Adrenal gland (tissue), 5 donors: ENCODE data around the gene RETSAT.

ENCODE experiments used
- POLR2A ChIP-seq, 2 donors: fragments of 450-650 bp; IDR thresholded peaks; one replicate each; pipeline ENCODE4 v1.6.1; 2017; ENCODE audit warnings: antibody characterized with exemption in 2 of 2, mild to moderate bottlenecking in 2 of 2, moderate library complexity in 1 of 2
- TF ChIP-seq, protein P1 (sequence below), 6 experiments: fragments of 450-650 bp in 4 of 6; fragments of 200-600 bp in 2 of 6; sonication (generic) in 1 of 6; IDR thresholded peaks; 1 replicate in 5 of 6; 2 replicates in 1 of 6; pipeline versions ENCODE4 v1.5.1 to v1.8.0; 2016 to 2021; ENCODE audit warnings: antibody characterized with exemption in 6 of 6, mild to moderate bottlenecking in 2 of 6, moderate library complexity in 1 of 6
- donor health status: DM: no; HTN: no; CAD: no.

DNA sequence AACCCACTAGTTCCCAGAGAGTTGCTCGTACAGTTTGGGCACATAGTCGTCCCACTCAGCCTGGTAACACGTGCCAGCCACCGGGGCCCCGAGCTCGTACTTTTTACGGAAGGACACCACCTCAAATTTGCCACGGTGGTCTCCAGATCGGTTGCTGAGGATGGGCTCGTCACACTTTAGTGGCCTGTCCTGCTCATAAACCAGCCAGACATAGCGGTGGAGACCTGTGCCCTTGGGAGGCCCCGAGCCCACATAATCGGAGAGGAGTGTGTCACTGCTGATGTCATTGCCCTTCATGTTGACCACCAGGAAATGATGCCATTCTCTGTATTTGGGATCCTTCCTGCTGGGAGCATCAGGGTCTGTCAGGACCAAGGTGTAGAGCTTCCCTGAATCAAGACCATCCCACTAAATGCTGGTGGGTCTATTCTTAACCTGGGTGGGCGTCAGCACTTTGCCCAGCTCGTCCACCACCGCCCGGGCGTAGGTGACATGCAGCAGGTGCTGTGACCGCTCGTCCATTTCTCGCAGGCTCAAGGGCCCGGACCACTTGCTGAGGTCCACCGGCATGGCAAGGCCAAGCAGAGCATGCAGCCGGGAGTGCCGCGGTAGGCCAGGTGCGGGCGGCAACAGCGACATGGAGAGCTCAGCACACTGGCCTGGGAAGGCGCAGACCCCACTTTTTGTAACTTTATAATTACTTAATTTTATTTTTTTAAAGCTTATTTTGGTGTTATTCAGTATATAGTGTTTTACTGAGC, 12.9 kb downstream of the RETSAT start:
- TF ChIP-seq POLR2A (IDR thresholded peaks at IDR 0.05): no peak
- TF ChIP-seq, protein P1, sequence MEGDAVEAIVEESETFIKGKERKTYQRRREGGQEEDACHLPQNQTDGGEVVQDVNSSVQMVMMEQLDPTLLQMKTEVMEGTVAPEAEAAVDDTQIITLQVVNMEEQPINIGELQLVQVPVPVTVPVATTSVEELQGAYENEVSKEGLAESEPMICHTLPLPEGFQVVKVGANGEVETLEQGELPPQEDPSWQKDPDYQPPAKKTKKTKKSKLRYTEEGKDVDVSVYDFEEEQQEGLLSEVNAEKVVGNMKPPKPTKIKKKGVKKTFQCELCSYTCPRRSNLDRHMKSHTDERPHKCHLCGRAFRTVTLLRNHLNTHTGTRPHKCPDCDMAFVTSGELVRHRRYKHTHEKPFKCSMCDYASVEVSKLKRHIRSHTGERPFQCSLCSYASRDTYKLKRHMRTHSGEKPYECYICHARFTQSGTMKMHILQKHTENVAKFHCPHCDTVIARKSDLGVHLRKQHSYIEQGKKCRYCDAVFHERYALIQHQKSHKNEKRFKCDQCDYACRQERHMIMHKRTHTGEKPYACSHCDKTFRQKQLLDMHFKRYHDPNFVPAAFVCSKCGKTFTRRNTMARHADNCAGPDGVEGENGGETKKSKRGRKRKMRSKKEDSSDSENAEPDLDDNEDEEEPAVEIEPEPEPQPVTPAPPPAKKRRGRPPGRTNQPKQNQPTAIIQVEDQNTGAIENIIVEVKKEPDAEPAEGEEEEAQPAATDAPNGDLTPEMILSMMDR (IDR thresholded peaks at IDR 0.05): no peak
